VCaP (cell line): ENCODE data around the gene HRH3.

Experiments used
- H3K27ac ChIP-seq: fragments of 450-650 bp; 2 replicates; pipeline ENCODE4 v1.5.1; 2017
- CTCF ChIP-seq: fragments of 450-650 bp; conservative IDR thresholded peaks from 2 replicates; pipeline ENCODE4 v1.5.1; 2017; ENCODE audit warnings: mild to moderate bottlenecking, moderate library complexity

HRH3 gene

DNA sequence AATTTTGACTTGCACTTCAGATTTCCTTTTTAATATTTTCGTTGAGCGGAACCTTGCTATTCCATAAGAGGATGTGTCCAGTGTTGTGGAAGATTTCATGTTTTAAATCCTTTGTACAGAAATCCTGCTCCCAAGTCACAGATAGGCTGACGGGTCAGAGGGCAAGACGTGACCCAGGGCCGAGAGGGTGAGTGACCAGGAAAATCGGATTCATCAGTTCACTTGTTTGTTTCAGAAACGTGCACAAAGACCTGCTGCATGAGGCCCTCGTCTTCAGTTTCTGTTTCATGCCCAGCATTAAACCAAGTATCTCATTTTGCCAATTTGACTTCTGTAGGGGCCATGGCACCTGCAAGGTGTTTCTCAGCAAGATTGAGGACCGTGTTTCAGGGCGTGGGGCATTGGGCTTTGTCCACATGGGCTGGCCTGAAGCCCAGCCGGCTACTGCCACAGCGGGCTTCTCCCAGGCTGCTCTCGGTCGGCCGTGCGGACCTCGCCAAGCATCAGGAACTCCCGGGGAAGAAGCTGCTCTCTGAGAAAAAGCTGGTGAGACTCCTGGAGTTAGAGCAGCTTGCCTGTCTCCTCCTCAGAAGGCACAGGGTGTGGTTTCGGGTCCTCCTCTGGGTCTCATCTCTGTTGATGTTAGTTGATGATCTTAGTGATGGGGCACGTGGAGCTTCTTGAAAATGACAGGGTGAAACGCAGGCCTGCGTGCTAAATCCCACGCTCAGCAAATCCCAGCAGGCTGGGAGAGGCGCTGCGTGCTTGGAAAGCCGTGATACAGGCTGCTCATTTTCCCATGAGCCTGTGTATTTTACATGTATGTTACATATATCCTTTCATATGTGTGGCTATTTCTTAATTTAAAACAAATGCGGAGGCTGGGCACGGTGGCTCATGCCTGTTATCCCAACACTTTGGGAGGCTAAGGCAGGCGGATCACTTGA lies 26.7 kb downstream of the HRH3 start:
- no peak overlapping the region for H3K27ac ChIP-seq
- no peak for TF ChIP-seq CTCF

DNA sequence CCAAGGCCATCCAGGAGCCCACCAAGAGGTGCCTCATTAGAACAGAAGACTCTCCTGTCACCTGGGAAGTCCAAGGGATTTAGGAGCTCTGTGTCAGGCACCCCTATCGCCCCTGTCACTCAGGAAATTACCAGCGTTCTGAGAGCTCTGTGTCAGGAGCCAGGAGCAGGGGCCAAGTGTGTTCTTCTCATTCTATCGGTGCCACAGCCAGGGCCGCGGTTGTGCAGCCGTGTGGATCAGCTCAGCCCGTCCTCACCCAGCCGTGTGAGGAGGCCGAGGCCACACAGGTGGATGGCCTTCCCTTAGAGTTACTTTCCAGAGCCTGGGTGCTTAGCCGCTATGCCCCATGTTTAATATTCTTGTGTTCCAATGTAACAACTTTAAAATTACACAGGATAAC lies 27.4 kb downstream of the HRH3 start:
- H3K27ac ChIP-seq = no peak overlapping the region
- no peak for TF ChIP-seq CTCF

- TF ChIP-seq CTCF = no peak
- no peak overlapping the region for H3K27ac ChIP-seq
Measured at GRCh38 chr20:62191781-62192559, 28.1 kb downstream of the HRH3 start.

DNA sequence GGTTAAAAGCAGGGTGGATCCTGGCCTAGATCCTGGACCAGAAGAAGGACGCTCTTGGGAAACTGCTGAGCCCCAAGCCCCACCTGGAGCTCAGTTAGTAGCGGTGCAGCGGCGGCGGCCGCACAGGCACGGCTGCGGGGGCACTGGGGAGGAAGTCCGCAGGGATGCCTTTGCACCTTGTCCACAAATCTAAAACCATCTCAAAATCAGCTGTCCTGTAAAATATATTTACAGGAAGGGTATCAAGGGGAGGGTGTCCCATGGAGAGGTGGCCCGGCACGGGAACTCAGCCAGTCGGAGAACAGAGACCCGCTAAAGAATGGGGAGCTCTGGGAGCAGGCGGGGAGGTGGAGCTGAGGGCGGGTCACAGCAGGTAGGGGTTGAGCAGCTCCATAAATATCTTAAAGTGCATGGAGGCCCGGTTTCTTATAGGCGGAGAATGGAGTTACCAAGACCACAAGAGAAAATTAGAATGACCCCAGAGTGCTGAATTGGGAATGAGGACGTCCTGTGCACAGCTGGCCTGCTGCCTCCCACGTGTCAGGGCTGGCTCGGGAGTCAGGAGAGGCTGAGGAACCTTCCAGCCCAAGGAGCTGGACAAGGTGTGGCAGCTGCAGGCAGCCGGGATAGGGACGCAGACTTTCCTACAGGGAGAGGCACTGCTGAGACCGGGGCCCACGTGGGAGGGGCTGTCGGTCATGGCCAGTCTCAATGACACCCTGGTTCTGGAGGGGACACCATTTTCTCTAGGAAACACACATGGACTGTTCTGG lies 29.3 kb downstream of the HRH3 start:
- no peak overlapping the region for H3K27ac ChIP-seq
- no peak for TF ChIP-seq CTCF

- no peak overlapping the region for H3K27ac ChIP-seq
- no peak for TF ChIP-seq CTCF
Measured at GRCh38 chr20:62186887-62187866, 32.9 kb downstream of the HRH3 start.

DNA sequence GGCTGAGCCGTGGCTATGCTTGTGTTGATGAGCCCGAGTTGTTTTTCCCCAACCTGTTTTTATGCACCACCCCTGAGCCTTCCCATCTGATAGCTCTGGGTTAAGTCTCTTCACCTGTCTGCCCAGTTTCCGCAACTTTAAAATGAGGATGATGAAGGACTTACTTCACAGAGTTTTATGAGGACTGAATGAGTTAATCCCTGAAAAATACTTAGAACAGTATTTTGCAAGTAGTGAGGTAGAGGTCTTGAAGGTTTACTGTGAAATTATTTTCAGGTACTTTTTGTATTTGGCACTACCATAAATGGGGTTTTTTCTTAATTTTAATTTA lies 34.0 kb downstream of the HRH3 start:
- no peak overlapping the region for H3K27ac ChIP-seq
- TF ChIP-seq CTCF = no peak
